Body of pancreas (tissue), 4 donors: ENCODE measurements around the gene KATNB1. TPM values are rescaled to one million over a fixed set of nuclear protein-coding genes. Genes with fewer than 3 reads are reported as not detected.
"Not testable (repeated sequence)": the region's sequence is repeated elsewhere in the genome, so short reads cannot be mapped to it uniquely, and the experiment has no call there.

ENCODE experiments used
- ATAC-seq: fragments of 150-250 bp; one replicate; pipeline ENCODE4 v1.9.1; 2016
- DNase-seq, 4 donors: peaks; one replicate each; pipeline ENCODE4 v3.0.0-alpha.2; 2019
- H3K27ac ChIP-seq, 4 donors: fragments of 200-600 bp; sonication (generic); 1 replicate in 3 of 4; 2 replicates in 1 of 4; pipeline versions ENCODE4 v1.5.1 to v1.6.1; 2016 to 2019; ENCODE audit warnings: mild to moderate bottlenecking in 1 of 4, mixed read lengths in 1 of 4, moderate library complexity in 1 of 4
- H3K27me3 ChIP-seq, 2 donors: fragments of 200-600 bp; sonication (generic); one replicate each; pipeline ENCODE4 v1.6.0; 2016; ENCODE audit warnings: mild to moderate bottlenecking in 1 of 2
- H3K36me3 ChIP-seq, 2 donors: fragments of 200-600 bp; sonication (generic); replicated peaks in 1 of 2; 2 replicates each; pipeline ENCODE4 v1.5.1; 2016; ENCODE audit warnings: low read depth in 2 of 2; ENCODE audit not compliant: insufficient read depth in 1 of 2
- H3K4me1 ChIP-seq: fragments of 200-600 bp; sonication (generic); one replicate; pipeline ENCODE4 v1.6.0; 2016
- H3K4me3 ChIP-seq, 2 donors: fragments of 200-600 bp; sonication (generic); 1 replicate in 1 of 2; 2 replicates in 1 of 2; pipeline ENCODE4 v1.5.1; 2016 to 2019
- H3K9me3 ChIP-seq, 3 donors: fragments of 200-600 bp; sonication (generic); 1 replicate in 2 of 3; 2 replicates in 1 of 3; pipeline ENCODE4 v1.5.1; 2016
- POLR2A ChIP-seq, 3 donors: fragments of 450-650 bp; IDR thresholded peaks; one replicate each; pipeline ENCODE4 v1.6.1; 2016; ENCODE audit warnings: antibody characterized with exemption in 3 of 3, mild to moderate bottlenecking in 2 of 3
- WGBS, 2 donors: methylation state at CpG; one replicate each; pipeline ENCODE4 v1.1.5; 2017; 5-methylcytosine and 5-hydroxymethylcytosine counted together
- intact Hi-C: fragments of 100-400 bp; cut with DNase I; formaldehyde crosslinking; loops from one replicate; pipeline ENCODE4 v1.15.1; 2023
- total RNA-seq, 2 donors: library from RNA; depleted of rRNA; stranded (reverse); fragments of >200 nt; gene quantifications; one replicate each; pipeline ENCODE4 v1.1.0, GENCODE V29; 2016
- TF ChIP-seq, protein P1 (sequence below), 7 experiments: fragments of 450-650 bp in 4 of 7; fragments of 200-600 bp in 3 of 7; sonication (generic) in 3 of 7; IDR thresholded peaks; one replicate each; pipeline ENCODE4 v1.5.1; 2016 to 2019; ENCODE audit warnings: antibody characterized with exemption in 7 of 7

KATNB1 gene
- total RNA-seq, 2 donors from 2014 or later: 13.7 to 14.2 TPM

GRCh38 chr16:57709663-57710062 lies 25.9 kb upstream of the KATNB1 start:
- WGBS, 2 donors: 86 to 91% methylated on average over 3 of the region's 3 CpGs
- no peak for ATAC-seq
- no peak for TF ChIP-seq POLR2A (IDR thresholded peaks at IDR 0.05)

GRCh38 chr16:57711346-57711745 lies 24.2 kb upstream of the KATNB1 start:
- DNase-seq (no peak), ATAC-seq (no peak)
- Histone ChIP-seq H3K27me3 (no peaks in the 10 kb centered on the region), H3K27ac (no peak overlapping the region), H3K4me1 (no peaks in the 10 kb centered on the region), H3K4me3 (no peak overlapping the region), H3K36me3 (no peaks in the 10 kb centered on the region), H3K9me3 (no peaks in the 10 kb centered on the region)
- 91 to 94% methylated on average over 5 of the region's 5 CpGs for WGBS, 2 donors
- TF ChIP-seq POLR2A (IDR thresholded peaks at IDR 0.05): no peak
- TF ChIP-seq, protein P1, sequence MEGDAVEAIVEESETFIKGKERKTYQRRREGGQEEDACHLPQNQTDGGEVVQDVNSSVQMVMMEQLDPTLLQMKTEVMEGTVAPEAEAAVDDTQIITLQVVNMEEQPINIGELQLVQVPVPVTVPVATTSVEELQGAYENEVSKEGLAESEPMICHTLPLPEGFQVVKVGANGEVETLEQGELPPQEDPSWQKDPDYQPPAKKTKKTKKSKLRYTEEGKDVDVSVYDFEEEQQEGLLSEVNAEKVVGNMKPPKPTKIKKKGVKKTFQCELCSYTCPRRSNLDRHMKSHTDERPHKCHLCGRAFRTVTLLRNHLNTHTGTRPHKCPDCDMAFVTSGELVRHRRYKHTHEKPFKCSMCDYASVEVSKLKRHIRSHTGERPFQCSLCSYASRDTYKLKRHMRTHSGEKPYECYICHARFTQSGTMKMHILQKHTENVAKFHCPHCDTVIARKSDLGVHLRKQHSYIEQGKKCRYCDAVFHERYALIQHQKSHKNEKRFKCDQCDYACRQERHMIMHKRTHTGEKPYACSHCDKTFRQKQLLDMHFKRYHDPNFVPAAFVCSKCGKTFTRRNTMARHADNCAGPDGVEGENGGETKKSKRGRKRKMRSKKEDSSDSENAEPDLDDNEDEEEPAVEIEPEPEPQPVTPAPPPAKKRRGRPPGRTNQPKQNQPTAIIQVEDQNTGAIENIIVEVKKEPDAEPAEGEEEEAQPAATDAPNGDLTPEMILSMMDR (IDR thresholded peaks at IDR 0.05): no peak
- intact Hi-C loops: no loop called here

More at GRCh38 chr16:57709663-57710062, 25.9 kb upstream of the KATNB1 start:
- H3K4me1 ChIP-seq: peaks cover 5% of the 10 kb centered on the region
- no peaks in the 10 kb centered on the region for H3K36me3 ChIP-seq
- H3K27ac ChIP-seq: no peak overlapping the region
- DNase-seq: no peak
- intact Hi-C loops: no loop called here
- no peaks in the 10 kb centered on the region for H3K9me3 ChIP-seq
- H3K27me3 ChIP-seq: no peaks in the 10 kb centered on the region
- H3K4me3 ChIP-seq: no peak overlapping the region

- ATAC-seq: no peak
- 93 to 97% methylated on average over 3 of the region's 3 CpGs for WGBS, 2 donors
- H3K27ac ChIP-seq: no peak overlapping the region
- TF ChIP-seq POLR2A (IDR thresholded peaks at IDR 0.05): no peak
- TF ChIP-seq, protein P1 (IDR thresholded peaks at IDR 0.05): no peak
- DNase-seq: no peak
- no peak overlapping the region for H3K4me3 ChIP-seq
- no peaks in the 10 kb centered on the region for H3K9me3 ChIP-seq
- no peaks in the 10 kb centered on the region for H3K36me3 ChIP-seq
- intact Hi-C loops: no loop called here
- no peaks in the 10 kb centered on the region for H3K27me3 ChIP-seq
- no peaks in the 10 kb centered on the region for H3K4me1 ChIP-seq
These were observed 23.6 kb upstream of the KATNB1 start for GRCh38 chr16:57711993-57712392.

GRCh38 chr16:57712569-57712968 lies 23.0 kb upstream of the KATNB1 start:
- H3K4me3 ChIP-seq, H3K9me3 ChIP-seq, H3K27me3 ChIP-seq, intact Hi-C loops, ATAC-seq, H3K36me3 ChIP-seq, DNase-seq, H3K27ac ChIP-seq, H3K4me1 ChIP-seq: not testable (repeated sequence)
- 78 to 80% methylated on average over 6 of the region's 6 CpGs for WGBS, 2 donors

DNA sequence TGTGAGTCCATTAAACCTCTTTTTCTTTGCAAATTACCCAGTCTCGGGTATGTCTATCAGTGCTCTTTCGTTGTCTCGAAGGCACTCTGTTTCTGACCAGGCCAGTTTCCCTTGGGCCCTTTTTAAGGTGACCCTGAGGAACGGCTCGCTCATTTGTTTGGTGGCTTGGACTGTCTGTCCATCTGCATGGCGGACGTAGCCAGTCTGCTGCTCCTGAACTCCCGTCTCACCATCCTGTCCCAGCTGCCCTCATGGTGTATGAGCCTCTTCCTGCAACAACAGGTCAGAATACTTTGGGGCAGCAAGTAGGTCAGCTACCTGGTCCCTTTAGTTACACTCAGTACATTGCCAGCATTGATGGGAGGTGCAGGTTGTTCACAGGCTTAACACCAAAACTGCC lies 22.0 kb upstream of the KATNB1 start:
- no peak for DNase-seq
- intact Hi-C loops: no loop called here

GRCh38 chr16:57714047-57714446 lies 21.5 kb upstream of the KATNB1 start:
- 84 to 93% methylated on average over 6 of the region's 6 CpGs for WGBS, 2 donors
- no peak for DNase-seq
- Histone ChIP-seq H3K9me3 (no peaks in the 10 kb centered on the region), H3K4me1 (no peaks in the 10 kb centered on the region), H3K27ac (no peak overlapping the region), H3K27me3 (no peaks in the 10 kb centered on the region), H3K4me3 (no peak overlapping the region), H3K36me3 (no peaks in the 10 kb centered on the region)
- no peak for TF ChIP-seq POLR2A (IDR thresholded peaks at IDR 0.05)
- TF ChIP-seq, protein P1 (IDR thresholded peaks at IDR 0.05): no peak
- intact Hi-C loops: no loop called here
- no peak for ATAC-seq

More for the DNA sequence above, 22.0 kb upstream of the KATNB1 start:
- TF ChIP-seq POLR2A (IDR thresholded peaks at IDR 0.05): no peak
- TF ChIP-seq, protein P1 (IDR thresholded peaks at IDR 0.05): no peak
- Histone ChIP-seq H3K9me3 (no peaks in the 10 kb centered on the region), H3K4me1 (no peaks in the 10 kb centered on the region), H3K36me3 (no peaks in the 10 kb centered on the region), H3K27me3 (no peaks in the 10 kb centered on the region), H3K27ac (no peak overlapping the region), H3K4me3 (no peak overlapping the region)
- WGBS, 2 donors: 86 to 93% methylated on average over 8 of the region's 8 CpGs
- ATAC-seq: no peak
